Measurements from ENCODE around the gene PPFIA1. TPM values are rescaled to one million over a fixed set of nuclear protein-coding genes. Genes with fewer than 3 reads are reported as not detected.

The PPFIA1 gene
- polyA plus RNA-seq, 1 experiment = 62.7 TPM

DNA sequence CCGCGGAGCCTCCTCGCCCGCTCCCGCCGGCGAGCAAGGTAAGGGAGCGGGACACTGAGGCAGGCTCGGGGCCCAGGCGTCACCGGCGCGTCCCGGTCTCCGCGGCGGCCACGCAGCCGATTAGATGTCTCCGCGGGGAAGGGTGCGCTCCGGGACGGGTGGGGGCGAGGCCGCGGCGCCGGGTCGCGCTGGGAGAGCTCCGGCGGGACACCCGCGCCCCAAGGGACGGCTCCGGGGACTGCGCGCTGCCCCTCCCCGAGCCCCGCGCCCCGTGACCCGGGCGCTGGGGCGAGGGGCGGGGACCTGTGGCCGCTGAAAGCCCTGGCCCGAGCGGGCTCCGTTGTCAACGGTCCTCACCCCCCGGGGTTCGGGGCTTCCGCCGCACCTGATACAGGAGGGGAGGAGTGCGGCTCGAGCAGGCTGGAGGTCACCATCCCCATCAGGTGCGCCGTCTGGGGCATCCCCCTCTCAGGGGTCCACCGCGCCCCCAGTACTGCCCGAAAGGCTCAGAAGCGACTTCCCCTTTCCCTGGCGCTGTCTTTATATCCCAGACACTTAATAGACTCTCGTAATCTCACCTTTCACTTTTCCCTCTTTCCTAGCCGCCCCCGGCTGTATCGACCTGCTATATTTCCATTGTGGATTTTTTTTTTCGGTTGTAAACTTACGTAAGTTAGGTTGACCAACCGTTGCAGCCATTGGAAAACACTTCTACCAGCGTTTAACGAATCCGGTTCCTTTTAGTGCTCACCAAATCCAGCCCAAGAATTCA, 573 bp downstream of the PPFIA1 start:
- POLR2A ChIA-PET = no interaction called here
- Histone ChIP-seq H3K4me3 (ENCODE audit: low read depth, low read length) (peak overlapping the region; percentile 95), H3K27me3 (ENCODE audit: control insufficient read depth, insufficient read depth, low read length) (no peaks in the 10 kb centered on the region; the same call in 1 of the 2 replicates), H3K36me3 (ENCODE audit: control insufficient read depth, insufficient read depth, low read length) (peaks cover 5% of the 10 kb centered on the region)
- CTCF ChIA-PET = interaction anchor here (1.1 to 1.3 kb wide), 3 partner anchors 12 to 144 kb away, joined by 3 to 4 read pairs (median 4); partner anchors contain the start of gene FADD
- peak; percentile 18 for DNase-seq (ENCODE audit: low read depth)
- TF ChIP-seq, protein P1, sequence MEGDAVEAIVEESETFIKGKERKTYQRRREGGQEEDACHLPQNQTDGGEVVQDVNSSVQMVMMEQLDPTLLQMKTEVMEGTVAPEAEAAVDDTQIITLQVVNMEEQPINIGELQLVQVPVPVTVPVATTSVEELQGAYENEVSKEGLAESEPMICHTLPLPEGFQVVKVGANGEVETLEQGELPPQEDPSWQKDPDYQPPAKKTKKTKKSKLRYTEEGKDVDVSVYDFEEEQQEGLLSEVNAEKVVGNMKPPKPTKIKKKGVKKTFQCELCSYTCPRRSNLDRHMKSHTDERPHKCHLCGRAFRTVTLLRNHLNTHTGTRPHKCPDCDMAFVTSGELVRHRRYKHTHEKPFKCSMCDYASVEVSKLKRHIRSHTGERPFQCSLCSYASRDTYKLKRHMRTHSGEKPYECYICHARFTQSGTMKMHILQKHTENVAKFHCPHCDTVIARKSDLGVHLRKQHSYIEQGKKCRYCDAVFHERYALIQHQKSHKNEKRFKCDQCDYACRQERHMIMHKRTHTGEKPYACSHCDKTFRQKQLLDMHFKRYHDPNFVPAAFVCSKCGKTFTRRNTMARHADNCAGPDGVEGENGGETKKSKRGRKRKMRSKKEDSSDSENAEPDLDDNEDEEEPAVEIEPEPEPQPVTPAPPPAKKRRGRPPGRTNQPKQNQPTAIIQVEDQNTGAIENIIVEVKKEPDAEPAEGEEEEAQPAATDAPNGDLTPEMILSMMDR (IDR thresholded peaks at IDR 0.05; ENCODE audit: insufficient read depth, low read depth, low read length) = no peak

GRCh38 chr11:70271649-70271953, 1.1 kb downstream of the PPFIA1 start:
- DNase-seq (ENCODE audit: low read depth) = no peak
- ChIA-PET POLR2A (no interaction called here), CTCF (interaction anchor here (1.3 kb wide), 1 partner anchor 144 kb away, joined by 4 read pairs; no protein-coding TSS in a partner anchor)
- Histone ChIP-seq H3K4me3 (ENCODE audit: low read depth, low read length) (peak overlapping the region; percentile 95), H3K36me3 (ENCODE audit: control insufficient read depth, insufficient read depth, low read length) (peaks cover 5% of the 10 kb centered on the region), H3K27me3 (ENCODE audit: control insufficient read depth, insufficient read depth, low read length) (no peaks in the 10 kb centered on the region; the same call in 1 of the 2 replicates)
- TF ChIP-seq, protein P1 (IDR thresholded peaks at IDR 0.05; ENCODE audit: insufficient read depth, low read depth, low read length) = no peak

DNA sequence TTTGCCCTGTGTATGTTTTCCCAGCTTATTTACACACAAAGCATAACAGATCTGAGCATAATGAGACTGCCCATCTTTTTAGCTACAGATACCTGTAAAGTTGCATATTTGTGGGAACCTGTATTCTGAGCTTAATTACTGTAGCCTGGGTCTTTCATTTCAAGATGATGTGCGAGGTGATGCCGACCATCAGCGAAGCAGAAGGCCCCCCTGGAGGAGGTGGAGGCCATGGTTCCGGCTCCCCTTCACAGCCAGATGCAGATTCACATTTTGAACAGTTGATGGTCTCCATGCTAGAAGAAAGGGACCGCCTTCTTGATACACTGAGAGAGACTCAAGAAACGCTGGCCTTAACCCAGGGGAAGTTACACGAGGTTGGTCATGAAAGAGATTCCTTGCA, 1.5 kb downstream of the PPFIA1 start:
- Histone ChIP-seq H3K36me3 (ENCODE audit: control insufficient read depth, insufficient read depth, low read length) (peaks cover 5% of the 10 kb centered on the region), H3K27me3 (ENCODE audit: control insufficient read depth, insufficient read depth, low read length) (no peaks in the 10 kb centered on the region; the same call in 1 of the 2 replicates), H3K4me3 (ENCODE audit: low read depth, low read length) (peak overlapping the region; percentile 95; the same call in 1 of the 2 replicates)
- no peak for DNase-seq (ENCODE audit: low read depth)
- TF ChIP-seq, protein P1 (IDR thresholded peaks at IDR 0.05; ENCODE audit: insufficient read depth, low read depth, low read length) = no peak
- ChIA-PET CTCF (no interaction called here), POLR2A (no interaction called here)

DNA sequence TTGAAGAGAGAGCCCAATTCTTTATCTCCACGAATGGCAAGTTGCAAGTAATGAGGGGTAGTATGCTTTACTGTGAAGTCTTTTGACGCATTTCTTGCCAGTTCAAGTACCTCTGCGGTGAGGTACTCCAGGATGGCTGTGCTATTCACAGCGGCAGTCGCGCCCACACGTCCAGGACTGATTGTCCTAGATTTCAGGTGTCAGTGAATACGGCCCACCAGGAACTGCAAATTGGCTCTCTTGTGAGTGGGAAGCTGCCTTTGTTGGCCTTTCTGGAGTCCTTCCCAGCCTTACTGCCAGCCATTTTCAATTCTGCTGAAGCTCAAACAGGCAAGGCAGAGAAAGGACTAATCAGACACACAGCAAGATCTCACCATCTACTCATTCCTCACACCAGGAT, 8.5 kb downstream of the PPFIA1 start:
- DNase-seq (ENCODE audit: low read depth) = no peak
- Histone ChIP-seq H3K4me3 (ENCODE audit: low read depth, low read length) (no peak overlapping the region), H3K27me3 (ENCODE audit: control insufficient read depth, insufficient read depth, low read length) (no peaks in the 10 kb centered on the region), H3K36me3 (ENCODE audit: control insufficient read depth, insufficient read depth, low read length) (peaks cover 5% of the 10 kb centered on the region)
- CTCF ChIA-PET = no interaction called here
- POLR2A ChIA-PET = no interaction called here
- TF ChIP-seq, protein P1 (IDR thresholded peaks at IDR 0.05; ENCODE audit: insufficient read depth, low read depth, low read length) = no peak

- Histone ChIP-seq H3K36me3 (ENCODE audit: control insufficient read depth, insufficient read depth, low read length) (peaks cover 7% of the 10 kb centered on the region), H3K4me3 (ENCODE audit: low read depth, low read length) (no peak overlapping the region), H3K27me3 (ENCODE audit: control insufficient read depth, insufficient read depth, low read length) (no peaks in the 10 kb centered on the region)
- DNase-seq (ENCODE audit: low read depth) = no peak
- POLR2A ChIA-PET = no interaction called here
- TF ChIP-seq, protein P1 (IDR thresholded peaks at IDR 0.05; ENCODE audit: insufficient read depth, low read depth, low read length) = no peak
- CTCF ChIA-PET = interaction anchor here (1.2 kb wide), 1 partner anchor 117 kb away, joined by 4 read pairs; the partner anchor contains the start of gene CTTN
Measured at GRCh38 chr11:70281156-70281609, 10.7 kb downstream of the PPFIA1 start.
